Parathyroid adenoma (tissue), 2 donors: ENCODE results near the gene CTBP2.

Source experiments
- H2AFZ ChIP-seq: fragments of 300-600 bp; sonication (generic); one replicate; pipeline ENCODE4 v1.7.0; 2017; ENCODE audit warnings: antibody characterized with exemption, mild to moderate bottlenecking
- H3K27ac ChIP-seq: fragments of 300-600 bp; sonication (generic); one replicate; pipeline ENCODE4 v1.7.0; 2017
- H3K27me3 ChIP-seq: fragments of 300-600 bp; sonication (generic); one replicate; pipeline ENCODE4 v1.7.0; 2017; ENCODE audit warnings: low read length; ENCODE audit not compliant: control insufficient read depth, insufficient read depth
- H3K36me3 ChIP-seq: fragments of 300-600 bp; sonication (generic); one replicate; pipeline ENCODE4 v1.7.0; 2017; ENCODE audit warnings: low read length; ENCODE audit not compliant: control insufficient read depth, insufficient read depth
- H3K4me1 ChIP-seq: fragments of 300-600 bp; sonication (generic); one replicate; pipeline ENCODE4 v1.7.0; 2017; ENCODE audit warnings: control low read depth
- H3K4me2 ChIP-seq: fragments of 300-600 bp; sonication (generic); one replicate; pipeline ENCODE4 v1.7.0; 2017; ENCODE audit warnings: low read length
- H3K4me3 ChIP-seq: fragments of 300-600 bp; sonication (generic); one replicate; pipeline ENCODE4 v1.7.0; 2017; ENCODE audit warnings: low read depth, low read length
- H3K79me2 ChIP-seq: fragments of 300-600 bp; sonication (generic); one replicate; pipeline ENCODE4 v1.7.0; 2017; ENCODE audit warnings: control low read depth
- H3K9ac ChIP-seq: fragments of 300-600 bp; sonication (generic); one replicate; pipeline ENCODE4 v1.7.0; 2017; ENCODE audit warnings: mild to moderate bottlenecking
- H3K9me3 ChIP-seq: fragments of 300-600 bp; sonication (generic); one replicate; pipeline ENCODE4 v1.7.0; 2017; ENCODE audit warnings: low read length; ENCODE audit not compliant: control insufficient read depth
- TF ChIP-seq, protein P1 (sequence below): fragments of 300-600 bp; sonication (generic); IDR thresholded peaks from one replicate; pipeline ENCODE4 v1.7.0; 2017; ENCODE audit warnings: antibody characterized with exemption, mild to moderate bottlenecking
- donor health status: primary hyperparathyroidism.

CTBP2 gene

DNA sequence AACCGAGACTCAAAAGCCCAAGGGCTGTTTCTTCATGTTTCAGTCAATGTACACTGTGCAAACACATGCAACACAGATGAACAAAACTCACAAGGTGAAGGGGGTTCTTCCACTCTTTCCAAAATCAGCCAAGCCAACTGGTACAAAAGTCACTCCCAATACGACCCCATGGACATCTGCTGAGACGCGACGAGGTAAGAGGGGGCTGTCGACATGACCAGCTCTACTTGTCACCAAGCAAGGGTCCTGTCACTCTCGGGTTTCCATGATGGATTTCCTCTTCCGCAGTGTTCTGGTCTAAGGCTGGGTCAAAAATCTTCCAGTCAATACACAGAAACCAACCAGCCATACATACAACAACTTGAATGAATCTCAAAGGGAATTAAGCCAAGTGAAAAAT, 37.8 kb downstream of the CTBP2 start:
- TF ChIP-seq, protein P1, sequence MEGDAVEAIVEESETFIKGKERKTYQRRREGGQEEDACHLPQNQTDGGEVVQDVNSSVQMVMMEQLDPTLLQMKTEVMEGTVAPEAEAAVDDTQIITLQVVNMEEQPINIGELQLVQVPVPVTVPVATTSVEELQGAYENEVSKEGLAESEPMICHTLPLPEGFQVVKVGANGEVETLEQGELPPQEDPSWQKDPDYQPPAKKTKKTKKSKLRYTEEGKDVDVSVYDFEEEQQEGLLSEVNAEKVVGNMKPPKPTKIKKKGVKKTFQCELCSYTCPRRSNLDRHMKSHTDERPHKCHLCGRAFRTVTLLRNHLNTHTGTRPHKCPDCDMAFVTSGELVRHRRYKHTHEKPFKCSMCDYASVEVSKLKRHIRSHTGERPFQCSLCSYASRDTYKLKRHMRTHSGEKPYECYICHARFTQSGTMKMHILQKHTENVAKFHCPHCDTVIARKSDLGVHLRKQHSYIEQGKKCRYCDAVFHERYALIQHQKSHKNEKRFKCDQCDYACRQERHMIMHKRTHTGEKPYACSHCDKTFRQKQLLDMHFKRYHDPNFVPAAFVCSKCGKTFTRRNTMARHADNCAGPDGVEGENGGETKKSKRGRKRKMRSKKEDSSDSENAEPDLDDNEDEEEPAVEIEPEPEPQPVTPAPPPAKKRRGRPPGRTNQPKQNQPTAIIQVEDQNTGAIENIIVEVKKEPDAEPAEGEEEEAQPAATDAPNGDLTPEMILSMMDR: no peak
- Histone ChIP-seq H3K27ac (no peak overlapping the region), H3K9ac (no peak overlapping the region), H3K4me2 (no peak overlapping the region), H3K4me3 (no peak overlapping the region), H3K4me1 (no peaks in the 10 kb centered on the region), H2AFZ (no peak overlapping the region), H3K9me3 (no peaks in the 10 kb centered on the region), H3K27me3 (no peaks in the 10 kb centered on the region), H3K79me2 (peaks cover 46% of the 10 kb centered on the region), H3K36me3 (no peaks in the 10 kb centered on the region)

DNA sequence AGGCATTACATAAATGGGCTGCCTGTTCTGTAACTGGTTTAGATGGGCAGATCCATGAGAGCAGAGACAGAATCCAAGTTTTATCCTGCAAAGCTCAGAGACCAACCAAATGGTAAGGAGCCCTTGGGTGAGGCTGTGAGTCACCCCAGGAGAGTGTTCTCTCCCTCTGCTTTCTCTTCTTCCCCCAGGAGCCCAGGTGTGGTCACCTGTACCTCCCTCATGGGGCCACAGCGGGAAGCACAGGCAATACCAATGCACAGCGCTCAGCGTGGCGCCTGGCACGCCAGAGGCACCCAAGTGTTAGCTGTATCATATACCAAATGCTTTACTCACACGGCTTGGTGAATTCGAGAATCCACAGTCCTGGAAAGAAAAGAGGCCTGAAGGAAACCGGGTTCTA, 39.4 kb downstream of the CTBP2 start:
- peaks cover 34% of the 10 kb centered on the region for H3K79me2 ChIP-seq
- no peak overlapping the region for H3K4me2 ChIP-seq
- no peak overlapping the region for H3K9ac ChIP-seq
- no peaks in the 10 kb centered on the region for H3K36me3 ChIP-seq
- no peak overlapping the region for H3K27ac ChIP-seq
- no peaks in the 10 kb centered on the region for H3K9me3 ChIP-seq
- no peaks in the 10 kb centered on the region for H3K27me3 ChIP-seq
- no peak overlapping the region for H3K4me3 ChIP-seq
- TF ChIP-seq, protein P1: no peak
- H2AFZ ChIP-seq: no peak overlapping the region
- H3K4me1 ChIP-seq: no peaks in the 10 kb centered on the region

DNA sequence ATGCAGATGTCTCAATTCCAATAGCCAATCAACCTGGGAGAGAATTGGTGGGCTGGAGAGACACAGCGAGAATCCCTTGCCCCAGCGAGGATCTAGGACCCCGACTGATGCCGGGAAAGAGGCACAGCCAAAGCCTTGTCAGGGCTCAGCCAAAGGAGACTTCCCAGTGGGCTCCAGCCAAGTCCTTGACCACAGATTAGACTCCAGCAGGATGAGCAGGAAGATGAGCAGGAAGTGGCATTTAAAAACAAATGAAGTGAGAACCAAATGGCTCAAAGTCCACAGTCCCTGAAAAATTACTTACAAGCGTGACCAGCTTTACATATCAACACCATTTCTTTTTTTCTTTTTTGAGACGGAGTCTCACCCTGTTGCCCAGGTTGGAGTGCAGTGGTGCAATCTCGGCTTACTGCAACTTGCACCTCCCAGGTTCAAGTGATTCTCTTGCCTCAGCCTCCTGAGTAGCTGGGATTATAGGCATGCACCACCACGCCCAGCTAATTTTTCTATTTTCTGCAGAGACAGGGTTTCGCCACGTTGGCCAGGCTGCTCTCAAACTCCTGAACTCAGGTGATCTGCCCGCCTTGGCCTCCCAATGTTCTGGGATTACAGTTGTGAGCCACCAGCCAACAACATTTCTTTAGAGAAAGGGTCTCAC, 40.2 kb downstream of the CTBP2 start:
- Histone ChIP-seq H3K4me2 (no peak overlapping the region), H3K4me1 (no peaks in the 10 kb centered on the region), H3K27me3 (no peaks in the 10 kb centered on the region), H3K9me3 (no peaks in the 10 kb centered on the region), H2AFZ (no peak overlapping the region), H3K27ac (no peak overlapping the region), H3K79me2 (peaks cover 27% of the 10 kb centered on the region), H3K36me3 (no peaks in the 10 kb centered on the region), H3K4me3 (no peak overlapping the region), H3K9ac (no peak overlapping the region)
- TF ChIP-seq, protein P1: no peak

DNA sequence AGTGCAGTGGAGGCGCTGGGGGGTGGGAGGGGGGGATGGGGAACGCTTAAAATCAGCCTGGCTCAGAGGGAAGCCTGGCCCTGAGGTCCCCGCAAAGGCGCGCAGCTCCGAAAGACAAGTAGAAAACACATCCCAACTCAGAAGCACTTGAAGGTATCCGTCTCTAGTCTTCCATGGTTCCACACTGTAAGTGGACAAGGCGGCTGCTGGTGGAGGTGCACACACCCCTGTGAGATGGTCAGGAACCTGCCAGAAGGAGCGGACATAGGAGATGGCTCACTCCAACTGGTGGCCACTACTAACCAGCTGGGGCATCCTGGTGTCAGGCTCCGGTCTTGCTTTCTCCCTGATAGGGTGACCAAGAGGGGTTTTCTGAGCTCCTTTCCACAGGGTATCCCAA, 41.7 kb downstream of the CTBP2 start:
- Histone ChIP-seq H3K79me2 (peaks cover 18% of the 10 kb centered on the region), H3K36me3 (no peaks in the 10 kb centered on the region), H3K9me3 (no peaks in the 10 kb centered on the region), H3K27me3 (no peaks in the 10 kb centered on the region), H3K4me1 (no peaks in the 10 kb centered on the region), H3K9ac (no peak overlapping the region), H3K4me3 (no peak overlapping the region), H3K4me2 (no peak overlapping the region), H2AFZ (no peak overlapping the region), H3K27ac (no peak overlapping the region)
- TF ChIP-seq, protein P1: no peak

DNA sequence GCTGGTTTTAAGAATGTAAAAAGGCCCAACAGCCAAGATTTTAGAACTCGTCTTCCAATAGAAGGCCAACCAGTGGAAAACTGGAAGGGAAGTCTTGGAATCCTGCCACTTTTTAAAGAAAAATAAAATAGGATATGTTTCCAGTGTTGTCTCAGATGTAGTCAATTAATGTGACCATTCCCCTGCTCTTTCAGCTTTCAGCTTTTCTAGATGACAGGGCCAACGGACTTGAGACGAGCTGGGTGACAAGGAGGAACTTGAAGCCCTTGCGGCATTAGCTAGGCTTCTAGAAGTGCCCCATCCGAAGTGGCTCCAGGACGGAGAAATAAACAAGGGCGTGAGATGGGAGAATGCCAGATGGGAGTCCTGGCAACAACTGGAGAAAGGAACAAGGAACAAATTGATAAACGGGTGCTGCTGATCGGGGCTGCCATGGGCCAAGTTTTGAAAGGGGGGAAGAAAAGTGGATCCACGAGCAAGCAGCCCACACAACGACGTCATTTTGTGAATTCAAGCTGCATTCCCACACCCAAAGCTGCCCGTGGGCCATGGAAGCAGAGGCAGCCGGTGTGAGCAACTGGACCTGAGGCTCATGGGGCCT, 42.3 kb downstream of the CTBP2 start:
- Histone ChIP-seq H3K4me2 (no peak overlapping the region), H3K4me3 (no peak overlapping the region), H3K9ac (no peak overlapping the region), H3K9me3 (no peaks in the 10 kb centered on the region), H3K79me2 (peaks cover 14% of the 10 kb centered on the region), H3K27me3 (no peaks in the 10 kb centered on the region), H3K4me1 (no peaks in the 10 kb centered on the region), H2AFZ (no peak overlapping the region), H3K36me3 (no peaks in the 10 kb centered on the region), H3K27ac (no peak overlapping the region)
- TF ChIP-seq, protein P1: no peak
